Esophagus squamous epithelium (tissue), 5 donors: ENCODE data around the gene PINLYP. TPM values are rescaled to one million over a fixed set of nuclear protein-coding genes. Genes with fewer than 3 reads are reported as not detected.

Experiments used
- DNase-seq: peaks from one replicate; lab custom pipeline; 2025; lab: John Stamatoyannopoulos, UW
- H3K27ac ChIP-seq, 4 donors: fragments of 200-600 bp; sonication (generic); one replicate each; pipeline ENCODE4 v1.5.1; 2016 to 2019; ENCODE audit warnings: mild to moderate bottlenecking in 1 of 4
- H3K27me3 ChIP-seq, 4 donors: fragments of 200-600 bp; sonication (generic); 1 replicate in 3 of 4; 2 replicates in 1 of 4; pipeline versions ENCODE4 v1.5.1 to v1.6.0; 2017 to 2021; ENCODE audit warnings: antibody characterized with exemption in 1 of 4
- H3K36me3 ChIP-seq, 3 donors: fragments of 200-600 bp; sonication (generic); one replicate each; pipeline ENCODE4 v1.5.1; 2016 to 2019
- H3K4me1 ChIP-seq, 3 donors: fragments of 200-600 bp; sonication (generic); one replicate each; pipeline ENCODE4 v1.5.1; 2017 to 2019
- H3K4me3 ChIP-seq, 4 donors: fragments of 200-600 bp; sonication (generic); 1 replicate in 3 of 4; 2 replicates in 1 of 4; pipeline ENCODE4 v1.5.1; 2016 to 2019; ENCODE audit warnings: mild to moderate bottlenecking in 2 of 4, moderate library complexity in 1 of 4
- H3K9me3 ChIP-seq, 3 donors: fragments of 200-600 bp; sonication (generic); one replicate each; pipeline ENCODE4 v1.5.1; 2016 to 2019
- CTCF ChIP-seq, 6 experiments: fragments of 450-650 bp in 4 of 6; fragments of 200-600 bp in 2 of 6; sonication (generic) in 2 of 6; IDR thresholded peaks; one replicate each; pipeline ENCODE4 v1.5.1; 2016 to 2019; ENCODE audit warnings: antibody characterized with exemption in 6 of 6, mild to moderate bottlenecking in 4 of 6, moderate library complexity in 4 of 6
- POLR2A ChIP-seq, 4 donors: fragments of 450-650 bp; IDR thresholded peaks; one replicate each; pipeline ENCODE4 v1.6.1; 2017; ENCODE audit warnings: antibody characterized with exemption in 4 of 4, mild to moderate bottlenecking in 4 of 4, moderate library complexity in 3 of 4
- WGBS, 2 donors: methylation state at CpG; one replicate each; pipeline ENCODE4 v1.1.5; 2018; 5-methylcytosine and 5-hydroxymethylcytosine counted together
- intact Hi-C: fragments of 100-400 bp; cut with DNase I; formaldehyde crosslinking; loops from one replicate; pipeline ENCODE4 v1.15.0; 2022
- total RNA-seq, 4 donors: library from RNA; depleted of rRNA; stranded (reverse); fragments of >200 nt; gene quantifications; one replicate each; pipeline ENCODE4 v1.1.0, GENCODE V29; 2016
- donor health status: DM: yes; HTN: yes; CAD: no.

PINLYP gene
- total RNA-seq, 4 donors from 2014 or later: 1.9 to 23.3 (median 9.3) TPM

GRCh38 chr19:43534305-43534815 is 41.2 kb upstream of the PINLYP start:
- H3K4me3 ChIP-seq: peak overlapping the region; percentile 14 to 78 (median 59)
- DNase-seq: no peak
- H3K4me1 ChIP-seq: peaks cover 8 to 54% (median 14%) of the 10 kb centered on the region in 3 donors
- no peaks in the 10 kb centered on the region for H3K27me3 ChIP-seq
- peak overlapping the region; percentile 16 to 97 (median 94) for H3K27ac ChIP-seq
- H3K9me3 ChIP-seq: no peaks in the 10 kb centered on the region
- peaks cover 0 to 25% (median 0%) of the 10 kb centered on the region in 3 donors for H3K36me3 ChIP-seq
- TF ChIP-seq POLR2A (IDR thresholded peaks at IDR 0.05): no peak
- TF ChIP-seq CTCF (IDR thresholded peaks at IDR 0.05): no peak
- 17 to 33% methylated on average over 4 to 6 of the region's 17 CpGs for WGBS, 2 donors
- intact Hi-C loops: loop anchor here (10.0 kb wide), 1 partner anchor 60 kb away; the partner anchor contains the start of genes IRGQ and ZNF576

- H3K9me3 ChIP-seq: no peaks in the 10 kb centered on the region
- DNase-seq: no peak
- no peaks in the 10 kb centered on the region for H3K27me3 ChIP-seq
- TF ChIP-seq CTCF (IDR thresholded peaks at IDR 0.05) (peak in 5 of 6 experiments; percentile 30 to 63 (median 47)), POLR2A (IDR thresholded peaks at IDR 0.05) (no peak)
- intact Hi-C loops: loop anchor here (10.0 kb wide), 1 partner anchor 60 kb away; the partner anchor contains the start of genes IRGQ and ZNF576
- H3K36me3 ChIP-seq: peaks cover 0 to 32% (median 0%) of the 10 kb centered on the region in 3 donors
- H3K4me1 ChIP-seq: peaks cover 8 to 47% (median 14%) of the 10 kb centered on the region in 3 donors
- peak overlapping the region; percentile 16 to 97 (median 94) for H3K27ac ChIP-seq
- no peak overlapping the region for H3K4me3 ChIP-seq
- 64 to 70% methylated on average over 24 to 30 of the region's 62 CpGs for WGBS, 2 donors
Measured at GRCh38 chr19:43534816-43535761, 40.5 kb upstream of the PINLYP start.

- no peak for TF ChIP-seq CTCF (IDR thresholded peaks at IDR 0.05)
- TF ChIP-seq POLR2A (IDR thresholded peaks at IDR 0.05): no peak
- intact Hi-C loops: loop anchor here (10.0 kb wide), 1 partner anchor 56 kb away; the partner anchor contains the start of genes IRGQ and ZNF576
- no peak for DNase-seq
- Histone ChIP-seq H3K4me3 (no peak overlapping the region), H3K36me3 (peaks cover 0 to 71% (median 4%) of the 10 kb centered on the region in 3 donors), H3K27ac (no peak overlapping the region), H3K27me3 (no peaks in the 10 kb centered on the region), H3K4me1 (peaks cover 0 to 18% (median 5%) of the 10 kb centered on the region in 3 donors), H3K9me3 (no peaks in the 10 kb centered on the region)
Measured at GRCh38 chr19:43538922-43539321, 36.7 kb upstream of the PINLYP start.

GRCh38 chr19:43540381-43540780 is 35.2 kb upstream of the PINLYP start:
- TF ChIP-seq CTCF (IDR thresholded peaks at IDR 0.05) (no peak), POLR2A (IDR thresholded peaks at IDR 0.05) (no peak)
- peaks cover 0 to 3% (median 0%) of the 10 kb centered on the region in 3 donors for H3K4me1 ChIP-seq
- WGBS, 2 donors: 83 to 100% methylated on average over 3 of the region's 3 CpGs
- no peak overlapping the region for H3K27ac ChIP-seq
- intact Hi-C loops: no loop called here
- H3K4me3 ChIP-seq: no peak overlapping the region
- peaks cover 0 to 85% (median 4%) of the 10 kb centered on the region in 3 donors for H3K36me3 ChIP-seq
- no peaks in the 10 kb centered on the region for H3K27me3 ChIP-seq
- no peak for DNase-seq
- no peaks in the 10 kb centered on the region for H3K9me3 ChIP-seq
